ENCODE data around the gene RHBDD1. TPM values are rescaled to one million over a fixed set of nuclear protein-coding genes. Genes with fewer than 3 reads are reported as not detected.

RHBDD1 gene
- total RNA-seq, 1 donor from 2014 or later: 31.3 TPM

DNA sequence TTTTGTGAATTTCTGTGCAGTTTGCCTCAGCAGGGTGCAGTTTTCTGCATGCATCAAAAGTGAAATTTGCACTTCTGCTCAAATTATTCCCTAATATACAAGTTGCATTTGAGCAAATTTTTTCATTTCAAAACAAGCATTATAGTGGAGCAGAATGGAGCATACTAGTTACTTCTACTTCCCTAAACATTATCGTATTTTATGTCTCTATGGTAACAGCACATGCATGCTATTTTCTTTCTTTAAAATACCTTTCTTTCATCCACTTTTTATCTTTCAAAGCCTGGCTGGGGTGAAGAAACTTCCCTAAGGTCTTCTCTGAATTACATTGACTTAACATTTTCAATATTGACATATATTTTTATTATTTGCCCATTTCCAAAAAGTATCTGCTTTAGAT, 11.2 kb downstream of the RHBDD1 start:
- Histone ChIP-seq H3K9me3 (ENCODE audit: insufficient read depth, low read depth, low read length) (no peaks in the 10 kb centered on the region), H3K79me2 (ENCODE audit: insufficient read depth, low read length) (no peaks in the 10 kb centered on the region), H3K9ac (ENCODE audit: low read length) (no peak overlapping the region), H4K20me1 (ENCODE audit: insufficient read depth, low read length) (no peaks in the 10 kb centered on the region), H3K36me3 (ENCODE audit: insufficient read depth, low read length) (no peaks in the 10 kb centered on the region), H3K4me2 (ENCODE audit: low read length) (no peak overlapping the region), H3K27me3 (ENCODE audit: insufficient read depth, low read length) (no peaks in the 10 kb centered on the region), H2AFZ (ENCODE audit: low read depth, low read length) (no peak overlapping the region), H3K27ac (ENCODE audit: low read depth, low read length) (no peak overlapping the region), H3K4me3 (ENCODE audit: insufficient read depth, low read depth, low read length) (no peak overlapping the region), H3K4me1 (ENCODE audit: insufficient read depth, low read length) (no peaks in the 10 kb centered on the region)
- FAIRE-seq (no peak), DNase-seq (ENCODE audit: low read depth) (no peak)
- no peak overlapping the region for H3K27ac Mint-ChIP-seq (ENCODE audit: unreplicated experiment)
- TF ChIP-seq CTCF (IDR thresholded peaks at IDR 0.05; ENCODE audit: insufficient read depth, low read depth, low read length) (no peak), EZH2 (IDR thresholded peaks at IDR 0.05; ENCODE audit: insufficient read depth, low read length) (no peak)
- H3K36me3 Mint-ChIP-seq (ENCODE audit: low read depth, unreplicated experiment): peaks cover 2% of the 10 kb centered on the region
- H3K4me3 Mint-ChIP-seq (ENCODE audit: unreplicated experiment): no peak overlapping the region
- H3K27me3 Mint-ChIP-seq (ENCODE audit: low read depth, unreplicated experiment): no peaks in the 10 kb centered on the region
- H3K9me3 Mint-ChIP-seq (ENCODE audit: unreplicated experiment): peaks cover 2% of the 10 kb centered on the region
- H3K4me1 Mint-ChIP-seq (ENCODE audit: low read depth, unreplicated experiment): no peaks in the 10 kb centered on the region

GRCh38 chr2:226847511-226847910, 11.7 kb downstream of the RHBDD1 start:
- Mint-ChIP-seq H3K36me3 (ENCODE audit: low read depth, unreplicated experiment) (peaks cover 2% of the 10 kb centered on the region), H3K27me3 (ENCODE audit: low read depth, unreplicated experiment) (no peaks in the 10 kb centered on the region), H3K4me3 (ENCODE audit: unreplicated experiment) (no peak overlapping the region), H3K9me3 (ENCODE audit: unreplicated experiment) (no peaks in the 10 kb centered on the region), H3K27ac (ENCODE audit: unreplicated experiment) (no peak overlapping the region), H3K4me1 (ENCODE audit: low read depth, unreplicated experiment) (no peaks in the 10 kb centered on the region)
- no peak for DNase-seq (ENCODE audit: low read depth)
- no peak for FAIRE-seq
- Histone ChIP-seq H3K27ac (ENCODE audit: low read depth, low read length) (no peak overlapping the region), H3K36me3 (ENCODE audit: insufficient read depth, low read length) (no peaks in the 10 kb centered on the region), H3K9me3 (ENCODE audit: insufficient read depth, low read depth, low read length) (no peaks in the 10 kb centered on the region), H3K79me2 (ENCODE audit: insufficient read depth, low read length) (no peaks in the 10 kb centered on the region), H3K4me1 (ENCODE audit: insufficient read depth, low read length) (no peaks in the 10 kb centered on the region), H2AFZ (ENCODE audit: low read depth, low read length) (no peak overlapping the region), H4K20me1 (ENCODE audit: insufficient read depth, low read length) (no peaks in the 10 kb centered on the region), H3K4me3 (ENCODE audit: insufficient read depth, low read depth, low read length) (no peak overlapping the region), H3K9ac (ENCODE audit: low read length) (no peak overlapping the region), H3K4me2 (ENCODE audit: low read length) (no peak overlapping the region), H3K27me3 (ENCODE audit: insufficient read depth, low read length) (no peaks in the 10 kb centered on the region)
- TF ChIP-seq EZH2 (IDR thresholded peaks at IDR 0.05; ENCODE audit: insufficient read depth, low read length): no peak

GRCh38 chr2:226849349-226849748, 13.5 kb downstream of the RHBDD1 start:
- no peaks in the 10 kb centered on the region for H3K9me3 ChIP-seq (ENCODE audit: insufficient read depth, low read depth, low read length)
- no peaks in the 10 kb centered on the region for H3K36me3 ChIP-seq (ENCODE audit: insufficient read depth, low read length)
- H3K27ac ChIP-seq (ENCODE audit: low read depth, low read length): no peak overlapping the region
- H3K4me3 ChIP-seq (ENCODE audit: insufficient read depth, low read depth, low read length): no peak overlapping the region
- no peaks in the 10 kb centered on the region for H4K20me1 ChIP-seq (ENCODE audit: insufficient read depth, low read length)
- DNase-seq (ENCODE audit: low read depth) (no peak), FAIRE-seq (no peak)
- H3K4me1 ChIP-seq (ENCODE audit: insufficient read depth, low read length): no peaks in the 10 kb centered on the region
- no peak overlapping the region for H3K4me2 ChIP-seq (ENCODE audit: low read length)
- no peaks in the 10 kb centered on the region for H3K36me3 Mint-ChIP-seq (ENCODE audit: low read depth, unreplicated experiment)
- no peak overlapping the region for H2AFZ ChIP-seq (ENCODE audit: low read depth, low read length)
- peaks cover 2% of the 10 kb centered on the region for H3K9me3 Mint-ChIP-seq (ENCODE audit: unreplicated experiment)
- H3K79me2 ChIP-seq (ENCODE audit: insufficient read depth, low read length): no peaks in the 10 kb centered on the region
- no peak overlapping the region for H3K9ac ChIP-seq (ENCODE audit: low read length)
- H3K27ac Mint-ChIP-seq (ENCODE audit: unreplicated experiment): no peak overlapping the region
- H3K27me3 Mint-ChIP-seq (ENCODE audit: low read depth, unreplicated experiment): no peaks in the 10 kb centered on the region
- no peaks in the 10 kb centered on the region for H3K27me3 ChIP-seq (ENCODE audit: insufficient read depth, low read length)
- H3K4me3 Mint-ChIP-seq (ENCODE audit: unreplicated experiment): no peak overlapping the region
- no peak for TF ChIP-seq CTCF (IDR thresholded peaks at IDR 0.05; ENCODE audit: insufficient read depth, low read depth, low read length)
- TF ChIP-seq EZH2 (IDR thresholded peaks at IDR 0.05; ENCODE audit: insufficient read depth, low read length): no peak
- no peaks in the 10 kb centered on the region for H3K4me1 Mint-ChIP-seq (ENCODE audit: low read depth, unreplicated experiment)
